ENCODE measurements around the gene CRYGA.
"Not testable (repeated sequence)": the region's sequence is repeated elsewhere in the genome, so short reads cannot be mapped to it uniquely, and the experiment has no call there.

Gene CRYGA

DNA sequence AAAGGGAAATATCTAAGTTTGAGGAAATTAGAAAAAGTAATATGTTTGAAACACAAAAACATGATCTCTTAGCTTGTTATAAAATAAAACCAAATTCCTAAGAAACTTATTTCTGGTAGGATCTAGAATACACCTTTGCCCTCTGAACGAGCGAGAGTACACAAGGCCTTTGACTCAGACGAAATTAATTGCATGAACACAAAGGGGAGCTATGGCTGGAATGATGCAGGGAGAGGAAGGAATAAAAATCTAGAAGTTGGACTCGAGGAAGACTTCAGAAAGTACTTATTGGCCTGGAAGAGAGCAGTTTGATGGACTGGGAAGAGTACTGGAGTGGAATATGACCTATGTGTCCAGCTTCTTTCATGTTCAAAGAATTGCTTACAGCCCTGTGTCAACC is 38.1 kb downstream of the CRYGA start:
- DNase-seq (ENCODE audit: low read depth): no peak

GRCh38 chr2:208124013-208124715 is 39.2 kb downstream of the CRYGA start, which contains the start of gene CRYGD:
TSS of gene CRYGD (minus strand) at chr2:208124524. CDS start at chr2:208124473, 51 bp downstream.
- DNase-seq (ENCODE audit: low read depth): not testable (repeated sequence)

GRCh38 chr2:208122248-208122647 is 41.1 kb downstream of the CRYGA start:
- no peak for DNase-seq (ENCODE audit: low read depth)

- DNase-seq (ENCODE audit: low read depth): no peak
These were observed 44.5 kb downstream of the CRYGA start for GRCh38 chr2:208118918-208119317.

- DNase-seq (ENCODE audit: low read depth): not testable (repeated sequence)
These were observed 46.0 kb downstream of the CRYGA start for GRCh38 chr2:208117390-208117789.

GRCh38 chr2:208112969-208113368 is 50.4 kb downstream of the CRYGA start:
- DNase-seq (ENCODE audit: low read depth): no peak

DNA sequence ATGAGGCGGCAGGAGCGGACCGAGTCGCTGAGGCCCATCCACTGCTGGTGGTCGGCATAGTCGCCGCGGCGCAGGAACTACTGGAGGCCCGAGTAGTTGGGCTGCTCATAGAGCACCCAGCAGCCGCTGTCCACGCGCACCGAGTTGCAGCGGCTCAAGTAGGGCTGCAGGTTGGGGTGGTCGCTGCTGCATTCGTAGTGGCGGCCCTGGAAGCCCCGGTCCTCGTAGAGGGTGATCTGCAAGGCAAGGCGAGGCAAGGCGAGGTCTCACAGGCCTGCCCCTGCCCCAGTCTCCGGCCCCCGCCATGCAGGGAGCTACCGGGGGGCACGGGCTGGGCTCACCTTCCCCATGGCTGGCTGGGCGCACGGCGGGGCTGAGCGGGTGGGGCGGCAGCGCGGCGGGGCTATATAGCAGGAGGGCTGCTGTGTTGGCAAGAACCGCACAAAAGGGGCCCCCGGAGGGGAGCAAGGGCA is 51.1 kb downstream of the CRYGA start:
- not testable (repeated sequence) for DNase-seq (ENCODE audit: low read depth)
